MM.1S (cell line): ENCODE data around the gene TRHDE.

Experiments used
- DNase-seq: peaks from one replicate; pipeline ENCODE4 v3.0.0-alpha.2; 2015
- H2AFZ ChIP-seq: fragments of 300-600 bp; sonication (generic); 2 replicates; pipeline ENCODE4 v1.6.0; 2016; ENCODE audit warnings: antibody characterized with exemption, low read length
- H3F3A ChIP-seq: fragments of 300-600 bp; sonication (generic); 2 replicates; pipeline ENCODE4 v1.6.1; 2016; ENCODE audit warnings: mild to moderate bottlenecking, antibody characterized with exemption, low read length, moderate library complexity, mixed read lengths; ENCODE audit not compliant: insufficient read depth
- H3K27ac ChIP-seq: fragments of 300-600 bp; sonication (generic); 2 replicates; pipeline ENCODE4 v1.5.1; 2016; ENCODE audit warnings: mild to moderate bottlenecking, low read length
- H3K27me3 ChIP-seq: fragments of 300-600 bp; sonication (generic); replicated peaks from 2 replicates; pipeline ENCODE4 v1.6.0; 2016; ENCODE audit warnings: low read length; ENCODE audit not compliant: insufficient read depth
- H3K36me3 ChIP-seq: fragments of 300-600 bp; sonication (generic); replicated peaks from 2 replicates; pipeline ENCODE4 v1.6.1; 2016; ENCODE audit warnings: mild to moderate bottlenecking, low read length, mixed read lengths; ENCODE audit not compliant: insufficient read depth
- H3K4me1 ChIP-seq: fragments of 300-600 bp; sonication (generic); 2 replicates; pipeline ENCODE4 v1.6.1; 2016; ENCODE audit warnings: low read length, mixed read lengths
- H3K4me2 ChIP-seq: fragments of 300-600 bp; sonication (generic); 2 replicates; pipeline ENCODE4 v1.6.0; 2016; ENCODE audit warnings: low read depth, low read length
- H3K4me3 ChIP-seq: fragments of 300-600 bp; sonication (generic); 2 replicates; pipeline ENCODE4 v1.5.1; 2016; ENCODE audit warnings: low read length, mixed read lengths
- H3K79me2 ChIP-seq: fragments of 300-600 bp; sonication (generic); 2 replicates; pipeline ENCODE4 v1.6.1; 2016; ENCODE audit warnings: mixed run types, low read length, mixed read lengths
- H3K9ac ChIP-seq: fragments of 300-600 bp; sonication (generic); 2 replicates; pipeline ENCODE4 v1.6.1; 2016; ENCODE audit warnings: low read length, mixed read lengths
- H3K9me2 ChIP-seq: fragments of 300-600 bp; sonication (generic); replicated peaks from 2 replicates; pipeline ENCODE4 v1.6.1; 2016; ENCODE audit warnings: mild to moderate bottlenecking, low read length, mixed read lengths; ENCODE audit not compliant: insufficient read depth
- H3K9me3 ChIP-seq: fragments of 300-600 bp; sonication (generic); replicated peaks from 2 replicates; pipeline ENCODE4 v1.6.1; 2016; ENCODE audit warnings: mild to moderate bottlenecking, low read length, mixed read lengths; ENCODE audit not compliant: insufficient read depth
- H4K20me1 ChIP-seq: fragments of 300-600 bp; sonication (generic); 2 replicates; pipeline ENCODE4 v1.6.1; 2016; ENCODE audit warnings: mild to moderate bottlenecking, low read length, moderate library complexity, mixed read lengths; ENCODE audit not compliant: insufficient read depth
- EZH2 ChIP-seq: fragments of 300-600 bp; sonication (generic); optimal IDR thresholded peaks from 2 replicates; pipeline ENCODE3; 2017; ENCODE audit warnings: low read depth, mild to moderate bottlenecking, antibody characterized with exemption, low read length, mixed read lengths
- EZH2phosphoT487 ChIP-seq: fragments of 300-600 bp; sonication (generic); IDR thresholded peaks from 2 replicates; pipeline ENCODE4 v1.6.1; 2018; ENCODE audit warnings: antibody characterized with exemption, low read length
- TF ChIP-seq, protein P1 (sequence below): fragments of 300-600 bp; sonication (generic); IDR thresholded peaks from 2 replicates; pipeline ENCODE4 v1.5.1; 2016; ENCODE audit warnings: antibody characterized with exemption, low read length, mixed read lengths

TRHDE gene

DNA sequence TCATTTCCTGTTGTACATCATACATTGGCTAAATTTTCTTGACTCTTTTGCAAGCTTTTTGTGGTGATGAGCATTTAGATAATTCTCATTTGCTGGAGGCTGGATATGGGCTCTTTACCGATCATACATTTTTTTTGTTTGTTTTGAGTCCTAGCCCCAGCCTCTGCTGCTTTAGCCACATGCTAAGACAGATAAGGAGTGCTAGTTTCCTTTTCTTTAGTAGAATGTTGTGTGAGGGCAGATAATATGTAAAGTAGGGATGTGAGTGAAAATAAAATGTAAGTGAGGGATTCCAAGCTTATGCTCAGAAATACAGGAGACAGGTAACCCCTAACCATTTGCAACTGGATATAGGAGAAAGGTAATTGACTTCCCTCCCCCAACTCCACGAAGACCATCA, 405.7 kb downstream of the TRHDE start:
- no peak overlapping the region for H2AFZ ChIP-seq
- no peaks in the 10 kb centered on the region for H3K9me2 ChIP-seq
- no peak overlapping the region for H3K4me3 ChIP-seq
- 0 out of 2 replicates have a peak, but pooled peaks cover 5% of the 10 kb centered on the region for H3K27me3 ChIP-seq
- H3K9me3 ChIP-seq = no peaks in the 10 kb centered on the region
- H3K79me2 ChIP-seq = no peaks in the 10 kb centered on the region
- no peak overlapping the region for H3K27ac ChIP-seq
- peaks cover 4% of the 10 kb centered on the region; the same call in 1 of the 2 replicates for H3F3A ChIP-seq
- no peaks in the 10 kb centered on the region for H3K36me3 ChIP-seq
- no peak for DNase-seq
- H3K4me1 ChIP-seq = no peaks in the 10 kb centered on the region
- H3K4me2 ChIP-seq = no peak overlapping the region
- H3K9ac ChIP-seq = no peak overlapping the region
- TF ChIP-seq EZH2phosphoT487 (no peak), EZH2 (no peak)
- TF ChIP-seq, protein P1, sequence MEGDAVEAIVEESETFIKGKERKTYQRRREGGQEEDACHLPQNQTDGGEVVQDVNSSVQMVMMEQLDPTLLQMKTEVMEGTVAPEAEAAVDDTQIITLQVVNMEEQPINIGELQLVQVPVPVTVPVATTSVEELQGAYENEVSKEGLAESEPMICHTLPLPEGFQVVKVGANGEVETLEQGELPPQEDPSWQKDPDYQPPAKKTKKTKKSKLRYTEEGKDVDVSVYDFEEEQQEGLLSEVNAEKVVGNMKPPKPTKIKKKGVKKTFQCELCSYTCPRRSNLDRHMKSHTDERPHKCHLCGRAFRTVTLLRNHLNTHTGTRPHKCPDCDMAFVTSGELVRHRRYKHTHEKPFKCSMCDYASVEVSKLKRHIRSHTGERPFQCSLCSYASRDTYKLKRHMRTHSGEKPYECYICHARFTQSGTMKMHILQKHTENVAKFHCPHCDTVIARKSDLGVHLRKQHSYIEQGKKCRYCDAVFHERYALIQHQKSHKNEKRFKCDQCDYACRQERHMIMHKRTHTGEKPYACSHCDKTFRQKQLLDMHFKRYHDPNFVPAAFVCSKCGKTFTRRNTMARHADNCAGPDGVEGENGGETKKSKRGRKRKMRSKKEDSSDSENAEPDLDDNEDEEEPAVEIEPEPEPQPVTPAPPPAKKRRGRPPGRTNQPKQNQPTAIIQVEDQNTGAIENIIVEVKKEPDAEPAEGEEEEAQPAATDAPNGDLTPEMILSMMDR = no peak
- H4K20me1 ChIP-seq = no peaks in the 10 kb centered on the region

DNA sequence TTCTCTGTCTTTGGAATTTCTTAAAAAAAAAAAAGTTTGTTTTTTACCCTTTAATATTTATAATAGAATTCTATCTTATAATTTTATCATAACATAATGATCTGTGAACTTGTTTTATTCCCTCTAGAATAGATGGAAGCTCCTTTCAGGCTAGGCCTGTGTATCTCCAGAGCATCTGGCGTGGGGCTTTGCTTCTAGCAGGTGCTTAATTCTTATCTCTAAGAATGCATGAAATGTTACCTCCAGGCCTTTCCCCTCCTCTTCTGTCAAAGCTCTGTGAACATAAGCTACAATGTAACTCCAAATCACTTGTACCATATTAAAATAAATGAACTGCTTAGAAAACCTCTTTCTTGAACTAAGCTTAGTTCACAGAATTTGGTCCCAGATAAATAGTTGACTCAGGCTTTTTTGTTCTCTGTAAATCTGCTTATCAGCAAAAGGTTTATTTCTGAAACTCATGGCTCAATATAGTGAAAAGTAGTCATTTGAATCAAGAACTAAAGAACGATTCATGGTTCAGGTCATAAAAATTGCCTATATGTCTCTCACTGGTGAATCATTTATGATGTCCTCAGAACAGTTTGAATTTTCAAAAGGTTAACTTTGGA, 407.1 kb downstream of the TRHDE start:
- H3K9me2 ChIP-seq = no peaks in the 10 kb centered on the region
- H4K20me1 ChIP-seq = no peaks in the 10 kb centered on the region
- H3F3A ChIP-seq = peaks cover under 1% of the 10 kb centered on the region; the same call in 1 of the 2 replicates
- H3K27ac ChIP-seq = no peak overlapping the region
- no peaks in the 10 kb centered on the region for H3K4me1 ChIP-seq
- no peak for DNase-seq
- H3K4me2 ChIP-seq = no peak overlapping the region
- no peaks in the 10 kb centered on the region for H3K9me3 ChIP-seq
- H3K27me3 ChIP-seq = 0 out of 2 replicates have a peak, but pooled peaks cover 5% of the 10 kb centered on the region
- TF ChIP-seq EZH2phosphoT487 = no peak
- TF ChIP-seq, protein P1 = no peak
- TF ChIP-seq EZH2 = no peak
- H3K9ac ChIP-seq = no peak overlapping the region
- H3K79me2 ChIP-seq = no peaks in the 10 kb centered on the region
- no peak overlapping the region for H2AFZ ChIP-seq
- no peak overlapping the region for H3K4me3 ChIP-seq
- no peaks in the 10 kb centered on the region for H3K36me3 ChIP-seq

DNA sequence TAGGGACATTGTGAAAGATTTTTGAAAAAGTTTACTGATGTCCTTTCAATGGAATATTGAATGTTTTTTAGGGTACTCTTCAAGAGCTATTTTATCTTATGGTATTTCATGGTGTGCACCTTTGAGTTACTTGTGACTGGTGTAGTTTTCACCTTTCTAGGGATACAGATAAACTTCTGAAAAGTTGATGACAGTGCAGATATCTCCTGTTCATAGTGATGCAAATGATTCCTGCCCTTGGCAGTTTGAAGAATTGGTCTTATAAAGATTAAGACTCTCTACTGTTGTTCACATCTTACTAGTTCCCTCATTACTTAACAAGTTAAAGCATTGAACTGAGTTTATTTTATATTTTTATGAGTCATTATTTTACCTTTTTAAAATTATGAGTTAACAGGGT, 408.9 kb downstream of the TRHDE start:
- TF ChIP-seq EZH2phosphoT487 (no peak), EZH2 (no peak)
- TF ChIP-seq, protein P1 = no peak
- Histone ChIP-seq H3K27me3 (no peaks in the 10 kb centered on the region), H3F3A (no peaks in the 10 kb centered on the region), H3K36me3 (no peaks in the 10 kb centered on the region), H4K20me1 (no peaks in the 10 kb centered on the region), H3K4me3 (no peak overlapping the region), H3K4me1 (no peaks in the 10 kb centered on the region), H3K9me3 (no peaks in the 10 kb centered on the region), H3K27ac (no peak overlapping the region), H3K79me2 (no peaks in the 10 kb centered on the region), H3K4me2 (no peak overlapping the region), H2AFZ (no peak overlapping the region), H3K9ac (no peak overlapping the region), H3K9me2 (no peaks in the 10 kb centered on the region)
- DNase-seq = no peak
